Parathyroid adenoma (tissue), 2 donors: ENCODE measurements around the gene MTHFSD.

Experiments
- H2AFZ ChIP-seq: fragments of 300-600 bp; sonication (generic); one replicate; pipeline ENCODE4 v1.7.0; 2017; ENCODE audit warnings: antibody characterized with exemption, mild to moderate bottlenecking
- H3K27ac ChIP-seq: fragments of 300-600 bp; sonication (generic); one replicate; pipeline ENCODE4 v1.7.0; 2017
- H3K27me3 ChIP-seq: fragments of 300-600 bp; sonication (generic); one replicate; pipeline ENCODE4 v1.7.0; 2017; ENCODE audit warnings: low read length; ENCODE audit not compliant: control insufficient read depth, insufficient read depth
- H3K36me3 ChIP-seq: fragments of 300-600 bp; sonication (generic); one replicate; pipeline ENCODE4 v1.7.0; 2017; ENCODE audit warnings: low read length; ENCODE audit not compliant: control insufficient read depth, insufficient read depth
- H3K4me1 ChIP-seq: fragments of 300-600 bp; sonication (generic); one replicate; pipeline ENCODE4 v1.7.0; 2017; ENCODE audit warnings: control low read depth
- H3K4me2 ChIP-seq: fragments of 300-600 bp; sonication (generic); one replicate; pipeline ENCODE4 v1.7.0; 2017; ENCODE audit warnings: low read length
- H3K4me3 ChIP-seq: fragments of 300-600 bp; sonication (generic); one replicate; pipeline ENCODE4 v1.7.0; 2017; ENCODE audit warnings: low read depth, low read length
- H3K79me2 ChIP-seq: fragments of 300-600 bp; sonication (generic); one replicate; pipeline ENCODE4 v1.7.0; 2017; ENCODE audit warnings: control low read depth
- H3K9ac ChIP-seq: fragments of 300-600 bp; sonication (generic); one replicate; pipeline ENCODE4 v1.7.0; 2017; ENCODE audit warnings: mild to moderate bottlenecking
- H3K9me3 ChIP-seq: fragments of 300-600 bp; sonication (generic); one replicate; pipeline ENCODE4 v1.7.0; 2017; ENCODE audit warnings: low read length; ENCODE audit not compliant: control insufficient read depth
- CTCF ChIP-seq: fragments of 300-600 bp; sonication (generic); IDR thresholded peaks from one replicate; pipeline ENCODE4 v1.7.0; 2017; ENCODE audit warnings: antibody characterized with exemption, mild to moderate bottlenecking
- donor health status: primary hyperparathyroidism.

Gene MTHFSD

GRCh38 chr16:86519649-86520316 is 35.3 kb downstream of the MTHFSD start:
- TF ChIP-seq CTCF, result peak; percentile 80
- H3K27me3 ChIP-seq, result peaks cover 8% of the 10 kb centered on the region
- peak overlapping the region; percentile 38 for H3K4me2 ChIP-seq
- H3K36me3 ChIP-seq, result no peaks in the 10 kb centered on the region
- H3K9me3 ChIP-seq, result no peaks in the 10 kb centered on the region
- H2AFZ ChIP-seq, result no peak overlapping the region
- H3K4me1 ChIP-seq, result no peaks in the 10 kb centered on the region
- H3K27ac ChIP-seq, result no peak overlapping the region
- no peak overlapping the region for H3K9ac ChIP-seq
- H3K4me3 ChIP-seq, result no peak overlapping the region
- H3K79me2 ChIP-seq, result no peaks in the 10 kb centered on the region

GRCh38 chr16:86519007-86519648 is 35.9 kb downstream of the MTHFSD start:
- no peaks in the 10 kb centered on the region for H3K9me3 ChIP-seq
- no peak overlapping the region for H2AFZ ChIP-seq
- no peak overlapping the region for H3K9ac ChIP-seq
- H3K79me2 ChIP-seq, result no peaks in the 10 kb centered on the region
- H3K4me1 ChIP-seq, result no peaks in the 10 kb centered on the region
- H3K27me3 ChIP-seq, result peaks cover 8% of the 10 kb centered on the region
- no peaks in the 10 kb centered on the region for H3K36me3 ChIP-seq
- no peak overlapping the region for H3K4me3 ChIP-seq
- no peak overlapping the region for H3K4me2 ChIP-seq
- no peak for TF ChIP-seq CTCF
- no peak overlapping the region for H3K27ac ChIP-seq

- Histone ChIP-seq H3K36me3 (no peaks in the 10 kb centered on the region), H3K27me3 (peaks cover 8% of the 10 kb centered on the region), H3K27ac (no peak overlapping the region), H3K79me2 (no peaks in the 10 kb centered on the region), H3K9ac (no peak overlapping the region), H3K4me3 (no peak overlapping the region), H3K9me3 (no peaks in the 10 kb centered on the region), H2AFZ (no peak overlapping the region), H3K4me1 (no peaks in the 10 kb centered on the region), H3K4me2 (no peak overlapping the region)
- TF ChIP-seq CTCF, result peak; percentile 50
Measured at GRCh38 chr16:86517652-86518258, 37.3 kb downstream of the MTHFSD start.

- Histone ChIP-seq H3K9ac (no peak overlapping the region), H3K4me1 (no peaks in the 10 kb centered on the region), H2AFZ (no peak overlapping the region), H3K27ac (no peak overlapping the region), H3K9me3 (no peaks in the 10 kb centered on the region), H3K4me2 (no peak overlapping the region), H3K4me3 (no peak overlapping the region), H3K79me2 (no peaks in the 10 kb centered on the region), H3K27me3 (peaks cover 8% of the 10 kb centered on the region), H3K36me3 (no peaks in the 10 kb centered on the region)
- no peak for TF ChIP-seq CTCF
Measured at GRCh38 chr16:86517033-86517432, 38.0 kb downstream of the MTHFSD start.
